Epithelial cell of esophagus (primary cell): ENCODE data around the gene HOXA4.

ENCODE experiments used
- DNase-seq: peaks from one replicate; pipeline ENCODE4 v3.0.0; 2010; ENCODE audit warnings: low read depth
- H3K4me3 ChIP-seq: 2 replicates; pipeline ENCODE4 v1.5.1; 2011; ENCODE audit warnings: mild to moderate bottlenecking, low read length, control low read depth
- CTCF ChIP-seq: IDR thresholded peaks from 2 replicates; pipeline ENCODE4 v1.5.1; 2011; ENCODE audit warnings: low read depth, mild to moderate bottlenecking, low read length, control low read depth, inconsistent platforms; ENCODE audit not compliant: insufficient read depth; ENCODE audit errors: missing control alignments

The HOXA4 gene

GRCh38 chr7:27124902-27125689 lies 5.5 kb downstream of the HOXA4 start:
- TF ChIP-seq CTCF: no peak
- no peak overlapping the region for H3K4me3 ChIP-seq
- no peak for DNase-seq

GRCh38 chr7:27124096-27124901 lies 6.3 kb downstream of the HOXA4 start:
- no peak for DNase-seq
- H3K4me3 ChIP-seq: no peak overlapping the region
- no peak for TF ChIP-seq CTCF

- H3K4me3 ChIP-seq: no peak overlapping the region
- no peak for DNase-seq
- no peak for TF ChIP-seq CTCF
These were observed 7.0 kb downstream of the HOXA4 start for GRCh38 chr7:27123477-27124053.

GRCh38 chr7:27123007-27123476 lies 7.5 kb downstream of the HOXA4 start:
- no peak for TF ChIP-seq CTCF

GRCh38 chr7:27122077-27122910 lies 8.3 kb downstream of the HOXA4 start:
- peak overlapping the region; percentile 43 for H3K4me3 ChIP-seq

More at GRCh38 chr7:27123007-27123476, 7.5 kb downstream of the HOXA4 start:
- no peak for DNase-seq
- peak overlapping the region; percentile 3 for H3K4me3 ChIP-seq

More at GRCh38 chr7:27122077-27122910, 8.3 kb downstream of the HOXA4 start:
- DNase-seq: no peak
- TF ChIP-seq CTCF: no peak
